HG02970 (cell line): ENCODE data around the gene SYNGR2.

Source experiments
- ATAC-seq: cut with Tn5 transposase; IDR thresholded peaks from one replicate; pipeline ENCODE4 v1.9.1; 2021; ENCODE audit warnings: mild to moderate bottlenecking, moderate library complexity, moderate number of reproducible peaks; ENCODE audit not compliant: unreplicated experiment, low FRiP score

The SYNGR2 gene

GRCh38 chr17:78168242-78168902 is at the start of gene SYNGR2:
Gene SYNGR2, plus strand, starts transcription at chr17:78168581. Its CDS starts 36 bp downstream, at chr17:78168617.
- ATAC-seq, result peak; percentile 54

GRCh38 chr17:78118801-78119241 is 49.6 kb upstream of the SYNGR2 start:
- ATAC-seq, result no peak

GRCh38 chr17:78120537-78120936 is 47.8 kb upstream of the SYNGR2 start:
- no peak for ATAC-seq

- no peak for ATAC-seq
These were observed 47.2 kb upstream of the SYNGR2 start for GRCh38 chr17:78120971-78121800.

- ATAC-seq, result no peak
These were observed 46.6 kb upstream of the SYNGR2 start for GRCh38 chr17:78121801-78122215.

- no peak for ATAC-seq
These were observed 46.0 kb upstream of the SYNGR2 start for GRCh38 chr17:78122216-78122930.

- no peak for ATAC-seq
These were observed 45.5 kb upstream of the SYNGR2 start for GRCh38 chr17:78122931-78123249.

- ATAC-seq, result no peak
These were observed 45.0 kb upstream of the SYNGR2 start for GRCh38 chr17:78123258-78123929.

- no peak for ATAC-seq
These were observed 44.1 kb upstream of the SYNGR2 start for GRCh38 chr17:78124081-78124835.

GRCh38 chr17:78124836-78125137 is 43.6 kb upstream of the SYNGR2 start:
- ATAC-seq, result no peak

- no peak for ATAC-seq
These were observed 43.1 kb upstream of the SYNGR2 start for GRCh38 chr17:78125138-78125913.

- no peak for ATAC-seq
These were observed 42.1 kb upstream of the SYNGR2 start for GRCh38 chr17:78125976-78126894.

GRCh38 chr17:78126895-78127238 is 41.5 kb upstream of the SYNGR2 start:
- no peak for ATAC-seq

- ATAC-seq, result no peak
These were observed 41.0 kb upstream of the SYNGR2 start for GRCh38 chr17:78127239-78127887.

GRCh38 chr17:78127888-78128550 is 40.4 kb upstream of the SYNGR2 start:
- no peak for ATAC-seq

- ATAC-seq, result no peak
These were observed 39.6 kb upstream of the SYNGR2 start, which contains the start of gene TMC6 for GRCh38 chr17:78128551-78129350. Gene TMC6, minus strand, starts transcription at chr17:78128755. Its CDS starts 1,923 bp downstream, at chr17:78126832.
